ENCODE data around the gene ZNF592. TPM values are rescaled to one million over a fixed set of nuclear protein-coding genes. Genes with fewer than 3 reads are reported as not detected.

Gene ZNF592, protein sequence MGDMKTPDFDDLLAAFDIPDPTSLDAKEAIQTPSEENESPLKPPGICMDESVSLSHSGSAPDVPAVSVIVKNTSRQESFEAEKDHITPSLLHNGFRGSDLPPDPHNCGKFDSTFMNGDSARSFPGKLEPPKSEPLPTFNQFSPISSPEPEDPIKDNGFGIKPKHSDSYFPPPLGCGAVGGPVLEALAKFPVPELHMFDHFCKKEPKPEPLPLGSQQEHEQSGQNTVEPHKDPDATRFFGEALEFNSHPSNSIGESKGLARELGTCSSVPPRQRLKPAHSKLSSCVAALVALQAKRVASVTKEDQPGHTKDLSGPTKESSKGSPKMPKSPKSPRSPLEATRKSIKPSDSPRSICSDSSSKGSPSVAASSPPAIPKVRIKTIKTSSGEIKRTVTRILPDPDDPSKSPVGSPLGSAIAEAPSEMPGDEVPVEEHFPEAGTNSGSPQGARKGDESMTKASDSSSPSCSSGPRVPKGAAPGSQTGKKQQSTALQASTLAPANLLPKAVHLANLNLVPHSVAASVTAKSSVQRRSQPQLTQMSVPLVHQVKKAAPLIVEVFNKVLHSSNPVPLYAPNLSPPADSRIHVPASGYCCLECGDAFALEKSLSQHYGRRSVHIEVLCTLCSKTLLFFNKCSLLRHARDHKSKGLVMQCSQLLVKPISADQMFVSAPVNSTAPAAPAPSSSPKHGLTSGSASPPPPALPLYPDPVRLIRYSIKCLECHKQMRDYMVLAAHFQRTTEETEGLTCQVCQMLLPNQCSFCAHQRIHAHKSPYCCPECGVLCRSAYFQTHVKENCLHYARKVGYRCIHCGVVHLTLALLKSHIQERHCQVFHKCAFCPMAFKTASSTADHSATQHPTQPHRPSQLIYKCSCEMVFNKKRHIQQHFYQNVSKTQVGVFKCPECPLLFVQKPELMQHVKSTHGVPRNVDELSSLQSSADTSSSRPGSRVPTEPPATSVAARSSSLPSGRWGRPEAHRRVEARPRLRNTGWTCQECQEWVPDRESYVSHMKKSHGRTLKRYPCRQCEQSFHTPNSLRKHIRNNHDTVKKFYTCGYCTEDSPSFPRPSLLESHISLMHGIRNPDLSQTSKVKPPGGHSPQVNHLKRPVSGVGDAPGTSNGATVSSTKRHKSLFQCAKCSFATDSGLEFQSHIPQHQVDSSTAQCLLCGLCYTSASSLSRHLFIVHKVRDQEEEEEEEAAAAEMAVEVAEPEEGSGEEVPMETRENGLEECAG (N-terminal part only)
- total RNA-seq: 7.2 TPM

DNA sequence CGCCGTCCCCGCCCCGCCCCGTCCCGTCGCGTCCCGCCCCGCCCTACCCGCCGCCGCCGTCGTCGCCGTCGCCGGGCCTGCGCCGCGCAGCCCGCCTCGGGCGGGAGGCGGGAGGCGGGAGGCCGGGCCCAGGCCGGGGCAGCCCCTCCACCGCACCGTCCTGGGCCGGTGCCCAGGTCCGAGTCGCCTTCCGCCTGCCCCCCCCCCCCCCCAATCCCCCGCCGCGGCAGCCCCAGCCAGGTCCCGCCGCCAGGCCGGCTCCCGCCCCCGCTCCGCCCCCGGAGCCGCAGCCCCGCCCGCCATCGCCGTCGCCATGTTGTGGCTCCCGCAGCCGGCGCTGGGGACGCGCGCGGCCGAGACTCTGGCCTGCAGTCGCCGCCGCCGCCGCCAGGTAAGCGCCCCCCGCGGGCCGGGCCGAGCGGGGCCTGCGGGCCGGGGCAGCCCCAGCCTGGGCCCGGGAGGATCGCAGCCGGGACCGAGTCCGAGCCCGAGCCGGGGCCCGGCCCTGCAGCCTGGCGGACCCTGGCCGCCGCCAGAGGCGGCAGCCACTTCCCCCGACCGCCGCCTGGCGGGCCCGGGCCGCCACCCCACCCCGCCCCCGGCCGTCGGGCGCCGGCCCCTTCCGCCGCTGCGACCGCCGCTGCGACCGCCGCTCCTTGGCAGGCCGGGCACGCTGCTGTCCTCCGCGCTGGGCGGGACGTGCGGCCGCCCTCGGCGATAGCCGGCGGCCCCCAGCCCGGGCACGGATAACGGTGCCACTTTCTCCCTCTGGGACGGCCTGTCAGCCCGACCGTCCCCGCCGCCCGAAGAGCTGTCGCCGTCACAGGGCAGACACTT lies at the start of gene ZNF592:
TSS of gene ZNF592 (plus strand) at position 319 of the 837 bp plus-strand sequence. CDS start 34,084 bp downstream, outside the sequence.

DNA sequence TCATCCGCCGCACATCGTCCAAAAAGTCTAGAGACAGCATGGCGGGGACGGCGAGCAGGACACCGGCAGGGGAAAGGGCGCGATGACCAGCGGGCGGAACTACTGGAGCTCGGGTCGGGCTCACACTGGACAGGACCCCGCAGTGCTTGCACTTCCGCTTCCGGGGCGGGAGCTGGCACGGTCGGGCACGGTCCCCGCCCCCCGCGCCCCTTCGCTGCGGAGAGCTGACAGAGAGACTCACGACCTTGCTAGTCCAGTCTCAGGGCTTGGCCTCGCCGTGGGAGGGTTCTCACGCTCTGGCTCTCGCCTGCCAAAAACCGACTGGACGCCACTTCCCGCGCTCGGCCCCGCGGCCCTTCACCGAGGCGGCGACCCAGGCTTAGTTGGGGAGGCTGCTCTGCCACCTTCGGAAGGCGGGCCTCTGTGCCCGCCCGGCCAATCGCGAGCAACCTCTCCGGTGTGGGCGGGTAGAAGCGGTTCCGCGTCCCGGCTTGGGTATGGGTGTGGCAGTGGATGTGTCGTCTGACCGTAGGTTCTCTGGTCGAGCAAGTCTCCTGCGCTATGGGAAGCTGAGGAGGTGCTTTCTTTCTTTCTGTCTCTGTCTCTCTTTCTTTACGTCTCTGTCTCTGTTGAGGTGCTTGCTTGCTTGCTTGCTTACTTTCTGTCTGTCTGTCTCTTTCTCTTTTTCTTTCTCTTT lies 32.2 kb upstream of the ZNF592 start, which contains the start of gene SEC11A:
TSS of gene SEC11A (minus strand) at position 104 of the 697 bp plus-strand sequence. CDS start at position 40, 64 bp downstream.

DNA sequence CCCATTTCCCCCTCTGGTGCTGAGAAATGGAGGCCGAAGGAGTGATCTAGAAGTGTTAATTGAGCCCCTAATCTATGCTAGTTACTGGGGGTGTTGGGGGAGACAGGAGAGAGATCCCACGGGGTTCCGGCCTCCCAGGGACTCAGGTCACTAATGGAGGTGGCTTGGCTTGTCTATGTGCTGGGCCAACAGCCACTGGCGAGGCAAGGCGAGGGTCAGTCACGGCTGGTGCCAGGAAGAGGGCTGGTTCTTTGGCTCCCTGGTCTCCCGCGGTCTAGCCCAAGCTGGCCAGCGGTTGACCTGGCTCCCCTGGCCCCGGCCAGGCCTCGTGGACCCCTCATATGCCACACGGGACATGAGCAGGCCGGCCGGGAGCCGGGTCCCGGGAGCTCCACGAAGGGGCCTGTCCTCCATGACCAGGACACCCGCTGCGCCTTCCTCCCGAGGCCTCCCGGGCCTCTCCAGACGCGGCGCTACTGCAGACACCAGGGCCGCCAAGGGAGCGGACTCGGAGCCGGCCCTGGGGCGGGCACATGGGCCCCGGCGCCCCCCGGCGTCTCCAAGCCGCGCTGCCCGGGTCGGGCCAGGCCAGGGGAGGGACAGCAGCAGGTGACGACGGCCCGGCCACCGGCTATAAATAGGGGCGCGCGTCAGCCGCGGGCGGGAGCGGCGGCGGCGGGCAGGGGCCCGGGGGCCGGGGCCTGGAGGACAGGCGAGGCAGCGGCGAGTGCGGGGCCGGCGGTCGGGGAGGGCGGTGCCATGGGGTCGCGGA lies 68.5 kb downstream of the ZNF592 start, which contains the start of gene ALPK3:
TSS of gene ALPK3 (plus strand) at position 663 of the 772 bp plus-strand sequence. CDS start at position 760, 97 bp downstream.

Small RNA genes within 50 kb of the gene (small RNA-seq; reads per million reads assigned to genes)
- not detected for gene RF00402

Other genes with a start within 250 kb of the ZNF592 start
- 16.6 TPM for gene ZSCAN2, start 147.6 kb upstream of the ZNF592 start, total RNA-seq
- 33.0 TPM for gene WDR73, start 94.3 kb upstream of the ZNF592 start, total RNA-seq
- 6.5 TPM for gene NMB, start 90.4 kb upstream of the ZNF592 start, total RNA-seq
- gene SEC11A, start 32.5 kb upstream of the ZNF592 start, total RNA-seq: 82.8 TPM
- gene ALPK3, start 68.8 kb downstream of the ZNF592 start, total RNA-seq: 2.5 TPM
- gene SLC28A1, start 136.1 kb downstream of the ZNF592 start, total RNA-seq: 0.23 TPM
- gene PDE8A, start 233.3 kb downstream of the ZNF592 start, total RNA-seq: 31.1 TPM